ENCODE measurements around the gene FLG2. TPM values are rescaled to one million over a fixed set of nuclear protein-coding genes. Genes with fewer than 3 reads are reported as not detected.

FLG2 gene
- polyA plus RNA-seq, 1 donor (not counting 4 experiments of a cell fraction or from before 2014, with no cell fraction given): 0.98 TPM

GRCh38 chr1:152335399-152335798 lies 24.4 kb downstream of the FLG2 start:
- H3K36me3 ChIP-seq (ENCODE audit: control insufficient read depth in 2 of 2, extremely low read depth in 1 of 2, insufficient read depth in 2 of 2, low read length in 2 of 2): no peaks in the 10 kb centered on the region
- no peaks in the 10 kb centered on the region for H3K9me1 ChIP-seq (ENCODE audit: control insufficient read depth, extremely low read depth, insufficient read depth, low read length)
- dilution Hi-C loops (cut with MboI; ENCODE audit: extremely low pct_ligation_motif_present, low sequenced_read_pairs): no loop called here
- no peak for TF ChIP-seq EZH2 (IDR thresholded peaks at IDR 0.05; ENCODE audit: low read length)
- no peak for TF ChIP-seq CTCF (optimal IDR thresholded peaks at IDR 0.05 in 1 of 3, IDR thresholded peaks at IDR 0.05 in 1 of 3, conservative IDR thresholded peaks at IDR 0.05 in 1 of 3; ENCODE audit: extremely low read depth in 1 of 3, insufficient read depth in 2 of 3, low read length in 3 of 3)
- H2AFZ ChIP-seq (ENCODE audit: control insufficient read depth, low read length): no peak overlapping the region
- H4K20me1 ChIP-seq (ENCODE audit: control insufficient read depth, extremely low read depth, insufficient read depth, low read length): no peaks in the 10 kb centered on the region
- no peak overlapping the region for H3K4me2 ChIP-seq (ENCODE audit: control insufficient read depth, extremely low read depth, insufficient read depth, low read depth, low read length)
- H3K27me3 ChIP-seq (ENCODE audit: control insufficient read depth, extremely low read depth, insufficient read depth, low read length): no peaks in the 10 kb centered on the region
- H3K27ac ChIP-seq (ENCODE audit: control insufficient read depth, insufficient read depth, low read length): no peak overlapping the region
- H3K4me1 ChIP-seq (ENCODE audit: control insufficient read depth, extremely low read depth, insufficient read depth, low read length): no peaks in the 10 kb centered on the region
- no peak overlapping the region for H3K4me3 ChIP-seq (ENCODE audit: control insufficient read depth in 2 of 3, extremely low read depth in 1 of 3, insufficient read depth in 2 of 3, low read depth in 1 of 3, low read length in 3 of 3)
- H3K79me2 ChIP-seq (ENCODE audit: control insufficient read depth, insufficient read depth, low read length): no peaks in the 10 kb centered on the region
- no peak overlapping the region for H3K9ac ChIP-seq (ENCODE audit: control insufficient read depth, extremely low read depth, insufficient read depth, low read length)
- no peak for DNase-seq (ENCODE audit: low read depth, low spot score)
- no peaks in the 10 kb centered on the region for H3K9me3 ChIP-seq (ENCODE audit: control insufficient read depth, low read depth, low read length)
- FAIRE-seq: no peak

DNA sequence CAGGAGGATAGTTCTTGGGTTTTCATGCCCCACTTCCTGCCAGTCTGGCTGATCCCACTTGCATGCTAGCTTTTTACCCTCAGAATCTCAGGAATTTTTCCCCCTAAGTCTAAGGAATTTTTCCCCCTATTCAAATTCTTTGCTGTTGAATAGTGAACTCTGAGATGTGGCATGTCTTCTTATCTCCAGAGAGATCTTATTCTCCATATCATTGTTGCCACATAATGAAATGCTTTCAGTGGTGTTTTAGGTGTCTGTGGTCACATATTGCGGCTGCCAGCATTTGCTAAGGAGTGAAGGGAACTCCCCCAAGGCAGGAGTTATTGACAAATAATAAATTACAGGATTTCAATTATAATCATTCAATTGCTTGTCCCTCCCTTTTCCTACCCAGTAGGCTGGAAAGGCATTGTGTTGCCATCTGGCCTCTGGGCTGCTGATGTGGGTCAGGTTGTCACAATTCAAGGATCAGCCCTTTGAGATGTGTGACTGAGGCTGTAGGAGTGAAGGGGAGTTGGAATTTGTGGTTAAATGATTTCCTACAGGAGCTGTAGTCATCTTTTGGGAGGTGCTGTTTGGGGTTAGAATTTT lies 30.9 kb downstream of the FLG2 start:
- dilution Hi-C loops (cut with MboI; ENCODE audit: extremely low pct_ligation_motif_present, low sequenced_read_pairs): no loop called here
- Histone ChIP-seq H3K36me3 (ENCODE audit: control insufficient read depth in 2 of 2, extremely low read depth in 1 of 2, insufficient read depth in 2 of 2, low read length in 2 of 2) (no peaks in the 10 kb centered on the region), H3K79me2 (ENCODE audit: control insufficient read depth, insufficient read depth, low read length) (no peaks in the 10 kb centered on the region), H2AFZ (ENCODE audit: control insufficient read depth, low read length) (peak overlapping the region; percentile 23), H3K4me1 (ENCODE audit: control insufficient read depth, extremely low read depth, insufficient read depth, low read length) (peaks cover 12% of the 10 kb centered on the region), H3K27me3 (ENCODE audit: control insufficient read depth, extremely low read depth, insufficient read depth, low read length) (no peaks in the 10 kb centered on the region), H3K9me3 (ENCODE audit: control insufficient read depth, low read depth, low read length) (no peaks in the 10 kb centered on the region), H3K9ac (ENCODE audit: control insufficient read depth, extremely low read depth, insufficient read depth, low read length) (no peak overlapping the region), H3K9me1 (ENCODE audit: control insufficient read depth, extremely low read depth, insufficient read depth, low read length) (no peaks in the 10 kb centered on the region), H4K20me1 (ENCODE audit: control insufficient read depth, extremely low read depth, insufficient read depth, low read length) (no peaks in the 10 kb centered on the region), H3K4me3 (ENCODE audit: control insufficient read depth in 2 of 3, extremely low read depth in 1 of 3, insufficient read depth in 2 of 3, low read depth in 1 of 3, low read length in 3 of 3) (no peak overlapping the region), H3K4me2 (ENCODE audit: control insufficient read depth, extremely low read depth, insufficient read depth, low read depth, low read length) (no peak overlapping the region), H3K27ac (ENCODE audit: control insufficient read depth, insufficient read depth, low read length) (no peak overlapping the region)
- DNase-seq (ENCODE audit: low read depth, low spot score): no peak
- no peak for TF ChIP-seq EZH2 (IDR thresholded peaks at IDR 0.05; ENCODE audit: low read length)
- TF ChIP-seq CTCF (optimal IDR thresholded peaks at IDR 0.05 in 1 of 3, IDR thresholded peaks at IDR 0.05 in 1 of 3, conservative IDR thresholded peaks at IDR 0.05 in 1 of 3; ENCODE audit: extremely low read depth in 1 of 3, insufficient read depth in 2 of 3, low read length in 3 of 3): no peak
- peak; percentile 23 for FAIRE-seq

Measured in keratinocyte (primary cell).